ENCODE results near the gene DNAH14.
"Not testable (repeated sequence)": the region's sequence is repeated elsewhere in the genome, so short reads cannot be mapped to it uniquely, and the experiment has no call there.

The DNAH14 gene

DNA sequence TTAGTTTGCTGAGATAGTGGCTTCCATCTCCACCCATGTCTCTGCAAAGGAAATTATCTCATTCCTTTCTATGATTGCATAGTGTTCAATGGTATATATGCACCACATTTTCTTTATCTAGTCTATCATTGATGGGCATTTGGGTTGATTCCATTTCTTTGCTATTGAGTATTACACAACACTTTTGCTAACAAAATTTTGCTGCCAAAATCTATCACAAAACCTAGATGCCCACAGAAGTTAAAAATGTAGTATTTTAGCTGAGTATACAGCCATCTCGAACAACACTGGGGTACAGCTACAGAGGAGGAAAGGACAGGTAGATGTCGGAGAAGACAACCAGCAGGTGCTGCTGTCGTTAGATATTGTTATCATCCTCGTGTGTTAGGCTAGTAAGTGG, 430.6 kb downstream of the DNAH14 start:
- no peak for DNase-seq

DNA sequence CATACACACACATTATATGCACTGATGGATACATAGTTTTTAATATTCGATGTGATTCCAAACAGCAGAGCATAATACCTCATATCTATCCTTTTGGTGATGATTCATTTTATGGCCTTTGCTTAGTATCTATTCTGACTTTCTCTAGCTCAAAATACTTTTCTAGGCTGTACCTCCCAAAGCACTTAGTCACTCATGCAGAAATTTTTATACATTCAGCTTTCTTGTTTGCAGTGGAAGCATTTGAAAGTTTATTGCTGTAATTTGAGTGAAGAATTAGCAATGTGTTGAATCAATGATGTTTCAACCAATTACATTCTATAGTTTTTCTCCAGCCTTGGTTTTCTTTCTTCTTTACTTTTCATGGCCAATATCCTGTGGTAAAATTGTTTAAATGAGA, 431.7 kb downstream of the DNAH14 start:
- no peak for DNase-seq

DNA sequence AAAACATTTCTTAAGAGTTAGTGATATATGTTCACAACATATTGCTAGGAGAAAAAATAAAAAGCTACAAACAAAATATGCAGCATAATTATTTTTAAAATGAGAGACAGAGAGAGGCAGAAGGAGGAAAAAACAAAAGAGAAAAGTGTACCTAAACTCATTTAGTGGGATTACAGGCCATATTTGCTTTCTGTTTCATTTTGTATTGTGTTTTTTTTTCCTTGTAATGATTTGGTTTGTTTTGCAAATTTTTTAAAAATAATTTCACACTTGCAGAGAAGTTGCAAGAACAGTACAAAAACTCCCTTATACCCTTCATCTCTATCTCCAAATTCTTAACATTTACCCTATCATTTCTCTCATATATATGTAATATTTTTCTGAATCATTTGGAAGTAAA, 433.3 kb downstream of the DNAH14 start:
- DNase-seq: no peak

DNA sequence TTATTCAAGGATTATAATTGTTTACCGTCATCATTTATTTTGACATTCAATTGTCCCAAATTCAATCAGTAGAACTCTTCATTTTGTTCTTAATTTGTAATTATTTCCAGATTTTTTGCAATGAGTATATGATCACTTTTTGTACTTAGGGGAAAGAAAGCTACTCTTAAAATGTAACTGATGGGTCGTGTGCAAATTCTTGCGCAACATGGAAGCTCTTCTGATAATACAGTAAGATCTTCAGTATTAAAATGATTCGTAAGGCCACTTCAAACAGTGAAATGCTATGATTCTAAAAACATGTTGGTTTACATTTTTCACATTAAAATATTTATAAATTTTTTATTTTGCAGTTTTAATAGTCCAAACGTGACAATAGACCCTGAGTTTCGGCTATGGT, 435.0 kb downstream of the DNAH14 start:
- no peak for DNase-seq

DNA sequence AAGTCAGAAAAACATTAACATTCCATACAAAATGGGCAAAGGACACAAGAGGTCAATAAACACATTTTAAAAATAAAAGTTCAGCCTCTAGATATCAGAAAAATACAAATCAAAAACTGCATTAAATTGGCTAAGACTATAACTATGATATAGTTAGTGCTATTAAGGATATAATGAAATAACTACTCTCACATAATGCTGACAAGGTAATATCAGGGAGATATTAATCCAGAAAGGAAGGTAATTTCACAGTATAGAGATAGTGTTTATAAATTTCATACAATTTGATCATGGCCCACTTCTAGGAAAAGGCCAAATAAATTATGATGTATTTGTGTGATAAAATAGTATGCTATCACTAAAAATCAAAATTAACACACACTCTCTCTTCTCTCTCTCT, 436.5 kb downstream of the DNAH14 start:
- no peak for DNase-seq

DNA sequence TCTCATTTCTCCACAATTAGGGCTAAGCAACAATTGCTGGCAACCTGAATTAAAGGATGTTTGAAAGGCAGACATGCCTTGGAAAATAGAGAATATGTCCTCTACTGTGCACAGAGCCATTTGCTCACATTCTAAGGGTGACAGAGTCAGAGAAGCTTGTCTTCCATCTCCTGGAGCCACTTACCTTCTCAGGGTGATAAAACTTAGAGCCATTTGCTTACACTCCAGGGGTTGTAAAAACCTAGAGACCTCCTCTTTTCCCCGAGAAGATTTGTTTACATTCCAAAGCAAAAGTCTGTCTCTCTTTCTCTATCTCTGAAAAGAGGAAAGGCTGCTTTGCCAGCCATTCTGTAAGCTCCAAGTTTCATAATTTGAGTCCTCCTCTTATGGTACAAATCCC, 437.1 kb downstream of the DNAH14 start:
- DNase-seq: no peak

DNA sequence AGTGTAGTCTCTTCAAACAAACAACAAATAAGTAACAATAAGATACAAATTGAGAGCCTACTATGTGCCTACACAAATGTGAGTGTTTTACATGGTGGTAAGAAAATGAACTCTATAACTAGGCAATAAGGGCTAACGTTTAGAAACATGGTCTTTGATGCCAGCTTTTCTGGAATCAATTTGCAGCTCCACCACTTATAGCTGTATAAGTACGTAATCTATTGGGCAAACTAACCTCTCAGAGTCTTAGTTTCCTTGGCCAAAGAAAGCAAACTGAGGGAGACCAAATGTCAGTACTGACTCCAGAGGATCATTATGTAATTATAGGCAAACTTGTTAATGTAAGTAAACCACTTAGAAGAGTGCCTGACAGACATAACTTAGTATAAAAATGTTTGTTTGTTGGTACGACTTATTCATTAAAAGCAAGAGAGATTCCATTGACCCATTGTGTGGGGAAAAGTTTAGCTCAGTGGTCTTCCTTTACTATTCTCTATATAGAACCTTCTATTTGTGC, 438.6 kb downstream of the DNAH14 start:
- no peak for DNase-seq

DNA sequence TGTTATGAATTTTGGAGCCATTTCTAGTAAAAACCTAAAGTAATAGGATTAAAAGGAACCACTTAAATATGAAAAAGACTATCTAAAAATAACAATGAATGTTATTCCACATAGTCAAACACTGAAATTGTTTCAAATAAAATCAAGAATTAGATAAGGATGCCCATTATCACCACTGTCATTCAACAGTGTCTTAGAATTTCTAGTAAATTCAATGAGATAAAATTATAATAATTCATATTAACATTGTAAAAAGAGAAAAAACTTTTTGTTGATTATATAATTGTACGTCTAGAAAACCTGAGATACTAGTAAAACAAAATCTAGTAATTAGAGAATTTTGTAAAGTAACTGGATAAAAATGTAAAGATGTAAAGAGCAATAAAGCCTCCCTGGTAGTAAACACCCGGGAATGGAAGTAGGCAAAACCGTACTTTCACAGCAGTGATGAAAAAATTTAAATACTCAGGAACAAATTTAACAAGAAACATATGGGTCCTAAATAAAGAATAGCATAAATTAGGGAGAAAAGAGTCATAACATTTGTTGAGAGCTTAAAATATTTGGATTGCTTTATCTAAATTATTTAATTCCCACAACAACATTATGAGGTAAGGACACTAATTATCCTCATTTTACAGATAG, 442.0 kb downstream of the DNAH14 start:
- no peak for DNase-seq

DNA sequence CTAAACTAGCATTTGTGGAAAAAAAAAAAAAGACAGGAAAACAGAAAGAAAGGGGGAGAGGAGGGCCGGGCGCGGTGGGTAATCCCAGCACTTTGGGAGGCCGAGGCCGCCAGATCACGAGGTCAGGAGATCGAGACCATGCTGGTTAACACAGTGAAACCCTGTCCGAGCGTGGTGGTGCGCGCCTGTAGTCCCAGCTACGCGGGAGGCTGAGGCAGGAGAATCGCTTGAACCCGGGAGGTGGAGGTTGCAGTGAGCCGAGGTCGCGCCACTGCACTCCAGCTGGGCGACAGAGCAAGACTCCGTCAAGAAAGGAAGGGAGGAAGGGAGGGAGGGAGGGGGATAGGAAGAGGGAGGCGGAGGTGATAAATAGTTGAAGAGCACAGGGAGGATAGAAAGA, 443.7 kb downstream of the DNAH14 start:
- DNase-seq: no peak

DNA sequence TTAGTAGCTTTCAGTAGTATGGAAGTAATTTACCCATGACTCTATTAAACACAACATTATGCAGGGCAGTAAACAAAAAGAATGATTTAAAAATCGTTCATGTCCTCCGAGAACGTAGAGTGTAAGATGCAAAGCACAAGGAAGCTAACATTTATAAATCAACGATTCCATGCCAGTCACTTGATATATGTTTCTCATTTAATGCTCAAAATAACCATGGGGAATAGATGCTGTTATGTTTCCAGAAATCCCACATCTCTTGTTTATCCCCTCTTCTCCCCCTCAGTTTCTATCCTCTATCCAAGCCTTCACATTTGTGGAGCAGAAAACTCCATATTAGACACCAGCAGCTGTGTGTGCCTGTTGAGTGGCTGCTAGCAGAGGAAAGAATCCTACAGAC, 445.5 kb downstream of the DNAH14 start:
- DNase-seq: no peak

DNA sequence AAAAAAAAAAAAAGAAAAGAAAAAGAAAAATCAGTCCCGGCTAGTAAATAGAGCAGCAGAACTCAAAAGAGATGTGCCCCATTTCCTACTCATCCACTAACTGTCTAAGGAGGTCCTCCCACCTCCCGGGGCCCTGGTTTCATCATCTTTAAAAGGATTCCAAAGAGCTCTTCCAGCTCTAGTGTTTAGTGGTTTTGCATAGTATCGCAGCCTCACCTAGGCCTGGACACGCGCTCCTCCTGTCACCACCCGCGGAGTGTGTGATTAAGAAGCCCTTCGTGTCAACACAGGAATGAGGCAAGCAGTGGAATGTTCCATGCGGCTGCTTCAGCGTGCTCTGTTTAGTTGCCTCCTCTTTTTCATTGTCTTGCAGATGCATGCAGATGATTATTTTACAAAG, 449.4 kb downstream of the DNAH14 start:
- peak; percentile 56 for DNase-seq

DNA sequence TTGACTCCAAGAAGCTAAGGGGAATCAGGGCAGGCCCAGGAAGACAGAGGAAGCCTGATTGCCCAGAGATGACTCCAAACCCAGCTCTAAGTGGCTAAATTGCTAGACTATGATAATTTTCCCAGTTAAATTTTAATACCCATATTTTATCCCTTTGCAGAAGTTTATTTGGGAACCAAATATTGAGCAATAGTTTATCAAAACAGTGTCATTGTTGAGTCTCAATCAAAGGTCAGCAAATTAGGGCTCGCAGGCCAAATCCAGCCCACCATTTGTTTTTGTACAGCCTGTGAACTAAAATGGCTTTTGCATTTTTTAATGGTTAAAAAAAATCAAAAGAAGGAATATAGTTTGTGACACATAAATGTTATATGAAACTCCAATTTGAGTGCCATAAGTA, 451.2 kb downstream of the DNAH14 start:
- no peak for DNase-seq

DNA sequence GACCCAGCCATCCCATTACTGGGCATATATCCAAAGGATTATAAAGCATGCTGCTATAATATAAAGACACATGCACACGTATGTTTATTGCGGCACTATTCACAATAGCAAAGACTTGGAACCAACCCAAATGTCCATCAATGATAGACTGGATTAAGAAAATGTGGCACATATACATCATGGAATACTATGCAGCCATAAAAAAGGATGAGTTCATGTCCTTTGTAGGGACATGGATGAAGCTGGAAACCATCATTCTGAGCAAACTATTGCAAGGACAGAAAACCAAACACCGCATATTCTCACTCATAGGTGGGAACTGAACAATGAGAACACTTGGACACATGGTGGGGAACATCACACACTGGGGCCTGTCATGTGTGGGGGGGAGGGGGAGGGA, 457.4 kb downstream of the DNAH14 start:
- DNase-seq: not testable (repeated sequence)

DNA sequence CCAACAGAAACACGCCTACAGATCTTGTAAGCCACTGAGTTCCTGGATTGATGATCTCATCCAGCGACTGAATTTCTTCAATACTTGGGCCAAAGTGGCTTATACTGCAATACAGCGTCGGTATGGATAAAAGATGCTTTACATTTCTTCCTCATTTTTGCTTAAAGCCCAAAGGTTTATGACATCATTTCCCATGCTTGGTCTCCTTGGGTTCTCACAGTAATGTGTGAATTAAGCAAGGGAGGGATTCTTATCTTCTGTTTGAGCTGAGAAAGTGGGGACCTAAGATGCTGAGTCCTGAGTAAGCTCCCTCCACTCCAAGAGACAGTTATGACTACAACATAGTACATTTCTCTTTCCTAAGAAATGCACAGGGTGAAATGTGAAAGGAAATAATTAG, 458.9 kb downstream of the DNAH14 start:
- no peak for DNase-seq

DNA sequence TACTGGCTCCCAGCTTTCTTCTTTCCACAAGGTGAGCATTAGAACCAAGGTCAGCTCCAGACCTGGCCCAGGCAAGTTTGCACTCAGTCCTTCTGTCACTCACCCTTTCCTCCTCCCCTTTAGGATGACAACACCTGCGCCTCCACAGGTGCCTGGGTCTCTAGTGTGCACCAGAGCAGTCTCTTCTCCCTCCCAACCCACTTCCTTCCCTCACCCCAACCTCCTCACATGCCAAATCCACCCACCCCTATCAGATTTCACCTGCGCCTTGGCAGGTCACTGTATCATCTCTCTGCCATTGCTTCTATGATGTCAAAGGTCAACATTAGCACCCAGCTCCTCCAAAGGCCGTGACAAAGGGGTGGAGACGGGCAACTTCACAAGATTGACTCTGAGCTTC, 460.4 kb downstream of the DNAH14 start:
- DNase-seq: no peak

DNA sequence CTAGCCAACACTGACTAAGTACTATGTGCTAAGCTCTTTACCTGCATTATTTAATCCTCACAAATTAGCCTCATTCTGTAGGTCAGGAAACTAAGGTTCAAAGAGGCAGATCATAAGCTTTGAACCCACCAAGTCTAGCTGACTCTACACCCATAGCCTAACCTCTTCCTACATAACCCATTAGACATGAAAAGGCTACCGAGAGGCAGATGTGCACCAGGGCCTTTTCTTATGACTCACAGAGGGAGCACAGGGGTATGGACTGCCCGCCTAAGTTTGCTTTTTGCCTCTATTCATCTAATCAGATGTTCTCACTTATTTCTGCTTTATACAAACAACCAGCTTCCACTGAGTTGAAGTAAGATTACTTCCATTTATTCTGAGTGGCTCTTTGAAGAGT, 466.9 kb downstream of the DNAH14 start:
- no peak for DNase-seq

DNA sequence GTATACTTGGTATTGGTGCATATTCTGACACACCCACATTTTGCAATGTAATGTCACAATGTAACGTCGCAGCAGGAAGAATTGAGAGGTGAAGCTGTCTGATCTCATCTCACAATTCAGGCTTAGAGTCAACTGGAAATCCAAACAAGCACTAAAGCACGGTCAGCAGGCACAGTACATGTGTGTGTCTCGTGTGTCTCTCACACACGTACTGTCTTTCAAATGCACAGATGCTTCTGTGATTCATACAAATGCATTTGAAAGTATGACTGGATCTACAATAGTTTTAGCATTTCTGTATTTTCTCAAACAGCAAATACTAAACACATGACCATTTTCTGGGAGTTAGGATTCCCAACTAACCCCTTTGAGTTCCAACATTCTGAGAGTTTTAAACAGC, 471.5 kb downstream of the DNAH14 start:
- DNase-seq: no peak

DNA sequence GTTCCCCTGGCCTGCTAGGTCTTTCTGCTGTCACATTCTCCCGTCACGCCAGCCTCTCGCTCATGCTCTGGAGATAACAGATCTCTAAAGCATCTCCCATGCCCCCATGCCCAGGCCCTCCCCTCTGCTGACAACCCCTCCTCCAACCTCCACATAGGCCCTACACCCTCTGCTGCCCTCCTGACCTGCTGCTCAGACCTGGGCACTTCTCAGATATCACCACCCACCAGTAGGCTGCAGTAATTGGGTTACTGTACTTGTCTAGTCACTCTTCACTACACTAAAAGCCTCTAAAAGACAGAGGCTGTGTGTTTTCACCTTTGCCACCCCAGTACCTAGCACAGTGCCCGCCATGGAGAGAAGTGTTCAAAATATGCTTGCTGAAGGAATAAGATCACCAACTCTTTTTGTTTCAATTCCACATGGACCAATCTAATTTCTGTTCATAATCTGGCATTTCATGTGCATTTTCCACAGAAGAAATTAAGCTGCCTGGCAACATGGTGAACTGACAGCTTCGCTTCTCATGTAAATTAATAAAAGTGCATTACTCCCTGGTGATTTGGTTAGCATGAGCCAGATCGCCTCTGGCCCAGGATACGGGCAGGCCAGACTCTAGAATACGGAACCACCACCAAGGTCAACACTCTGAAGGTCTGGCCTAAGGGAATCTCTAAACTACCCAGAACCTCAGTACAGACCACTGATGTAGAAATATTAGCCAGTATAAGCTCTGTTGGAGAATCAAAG, 477.7 kb downstream of the DNAH14 start:
- no peak for DNase-seq

DNA sequence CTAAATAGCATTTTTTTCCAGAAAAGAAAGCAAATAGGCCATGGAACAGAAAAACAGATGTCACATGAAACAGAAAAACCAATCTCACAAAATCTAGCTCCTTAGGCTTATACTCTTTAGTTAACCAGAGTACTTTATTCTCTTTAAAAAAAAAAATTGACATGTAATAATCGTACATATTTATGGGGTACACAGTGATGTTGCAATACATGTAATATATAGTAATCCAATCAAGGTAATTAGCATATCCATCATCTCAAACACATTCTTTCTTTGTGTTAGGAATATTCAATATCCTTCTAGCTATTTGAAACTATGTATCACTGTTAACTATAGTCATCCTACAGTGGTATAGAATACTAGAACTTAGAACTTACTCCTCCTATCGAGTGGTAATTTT, 478.3 kb downstream of the DNAH14 start:
- DNase-seq: no peak

DNA sequence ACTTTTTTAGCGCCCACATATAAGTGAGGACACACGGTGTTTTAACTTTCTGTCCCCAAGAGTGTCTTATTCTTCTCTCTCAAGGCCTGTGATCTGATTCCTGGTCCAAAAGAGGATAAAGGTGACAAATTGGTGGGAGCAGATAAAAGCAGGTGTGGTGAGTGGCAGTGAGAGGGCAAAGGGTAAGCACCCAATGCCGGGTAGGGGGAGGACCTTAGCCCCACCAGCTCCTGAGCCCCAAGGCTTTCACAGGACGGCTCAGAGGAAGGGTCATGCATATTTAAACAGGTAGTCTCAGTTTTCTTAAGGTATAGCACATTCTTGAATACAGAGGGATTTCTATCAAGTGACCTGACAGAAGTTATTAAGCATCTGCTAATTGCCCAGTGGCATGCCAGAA, 478.8 kb downstream of the DNAH14 start:
- DNase-seq: no peak

DNA sequence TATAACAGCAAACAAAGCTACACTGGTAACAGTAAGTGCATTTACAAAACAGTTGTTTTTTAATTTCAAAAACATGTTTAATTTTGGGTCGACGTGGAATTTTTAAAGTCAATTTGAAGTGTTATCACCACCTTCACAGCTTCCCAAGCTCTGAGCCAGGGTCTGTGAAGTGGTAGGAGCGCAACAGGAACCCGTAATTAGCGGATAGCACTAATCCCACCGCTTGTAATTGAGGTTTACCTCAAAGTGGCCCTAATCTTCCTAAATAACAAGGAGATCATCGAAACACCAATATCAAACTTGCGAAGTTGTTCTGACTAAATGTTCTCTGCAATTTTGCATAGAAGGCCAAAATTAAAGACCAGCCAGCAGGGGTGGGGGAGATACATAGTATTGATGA, 479.6 kb downstream of the DNAH14 start:
- DNase-seq: peak; percentile 5

DNA sequence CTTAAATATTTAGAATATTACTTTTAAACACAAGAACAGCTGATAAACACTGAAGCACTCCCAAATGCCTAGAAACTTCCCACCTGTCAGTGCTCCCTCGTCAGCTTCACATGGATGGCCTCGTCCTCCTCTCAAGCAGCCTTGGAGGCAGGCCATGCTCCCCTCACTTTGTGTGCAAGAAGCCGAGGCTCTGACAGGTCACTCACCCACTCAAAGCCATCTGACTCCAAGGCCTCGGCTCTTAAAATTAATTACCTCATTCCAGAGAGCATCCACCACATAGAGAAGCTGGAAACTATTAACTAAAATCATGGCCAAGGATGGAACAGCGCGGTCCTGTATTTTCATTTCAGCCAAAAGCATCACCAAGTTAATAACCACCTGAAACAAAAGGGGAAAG, 480.6 kb downstream of the DNAH14 start:
- no peak for DNase-seq

DNA sequence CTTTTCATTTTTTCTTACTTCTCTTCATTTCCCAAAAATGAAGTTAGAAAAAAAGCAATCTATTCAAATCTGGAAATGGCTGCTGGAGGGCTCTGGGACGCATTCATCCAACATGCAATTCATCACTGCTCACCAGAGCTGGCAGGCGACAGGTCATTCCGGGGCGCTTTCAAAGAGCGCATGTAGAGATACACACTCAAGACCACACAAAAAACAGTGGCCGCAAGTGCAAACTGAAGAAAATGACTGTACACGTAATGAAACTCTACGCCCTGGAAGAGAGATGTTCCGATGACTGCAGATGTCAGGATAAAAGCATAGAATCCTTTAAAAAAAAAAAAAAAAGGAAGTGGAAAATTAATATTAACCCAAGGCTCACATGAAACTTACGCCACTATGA, 482.8 kb downstream of the DNAH14 start:
- no peak for DNase-seq

DNA sequence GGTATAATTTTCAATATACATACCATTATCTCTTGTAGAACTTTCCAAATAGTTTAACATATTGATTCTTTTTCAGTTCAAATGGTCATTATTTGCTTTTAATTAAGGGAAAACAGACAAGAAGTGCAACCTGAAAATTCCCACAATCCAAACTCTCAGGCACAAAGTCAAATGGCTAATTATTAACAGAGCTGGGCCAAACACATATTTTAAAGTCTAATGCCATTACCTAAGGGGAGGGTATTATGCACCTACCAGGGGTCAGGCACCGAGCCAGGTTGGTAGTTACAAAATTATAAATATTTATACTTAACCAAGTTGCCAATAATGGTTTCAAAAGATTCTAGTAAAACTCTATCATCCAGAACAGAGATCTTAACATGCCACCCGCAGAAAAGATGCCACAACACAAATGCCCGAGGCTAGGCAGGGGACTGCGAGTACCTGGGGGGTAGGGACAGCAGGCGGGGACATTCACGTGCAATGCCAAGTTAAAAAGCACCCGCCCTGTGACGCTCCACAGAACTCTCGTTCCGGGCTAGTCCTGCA, 483.4 kb downstream of the DNAH14 start:
- DNase-seq: no peak

Measured in NCI-H2107 (cell line).